Measurements from ENCODE around the gene PRTN3. TPM values are rescaled to one million over a fixed set of nuclear protein-coding genes. Genes with fewer than 3 reads are reported as not detected.

PRTN3 gene
- total and polyA plus RNA-seq, 2 experiments from 2014 or later, result 0.44 to 0.60 TPM

DNA sequence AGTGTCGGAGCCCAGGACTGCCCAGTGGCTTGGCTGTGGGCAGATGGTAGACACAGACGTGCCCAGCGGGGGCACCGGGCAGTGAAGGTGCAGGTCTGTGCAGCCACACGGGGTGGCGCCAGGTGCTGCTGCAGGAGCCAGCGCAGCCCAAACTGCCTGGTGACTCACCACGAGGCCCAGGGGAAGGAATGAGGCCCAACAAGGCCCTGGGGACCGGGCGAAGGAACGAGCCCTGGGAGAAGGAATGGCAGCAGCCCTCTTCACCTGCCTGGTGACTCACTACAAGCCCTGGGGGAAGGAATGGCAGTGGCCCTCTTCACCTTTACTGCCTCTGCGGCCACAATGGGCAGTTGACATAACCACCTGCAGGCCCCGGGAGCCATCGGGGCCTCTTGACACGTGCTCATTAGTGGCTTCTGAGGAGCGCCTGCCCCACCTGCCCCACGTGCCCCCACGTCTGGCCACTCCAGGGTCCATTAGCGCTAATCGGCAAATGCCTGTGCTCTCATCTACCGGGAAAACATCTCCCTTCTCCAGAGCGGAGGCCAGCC lies 42.9 kb downstream of the PRTN3 start:
- TF ChIP-seq, protein P1, sequence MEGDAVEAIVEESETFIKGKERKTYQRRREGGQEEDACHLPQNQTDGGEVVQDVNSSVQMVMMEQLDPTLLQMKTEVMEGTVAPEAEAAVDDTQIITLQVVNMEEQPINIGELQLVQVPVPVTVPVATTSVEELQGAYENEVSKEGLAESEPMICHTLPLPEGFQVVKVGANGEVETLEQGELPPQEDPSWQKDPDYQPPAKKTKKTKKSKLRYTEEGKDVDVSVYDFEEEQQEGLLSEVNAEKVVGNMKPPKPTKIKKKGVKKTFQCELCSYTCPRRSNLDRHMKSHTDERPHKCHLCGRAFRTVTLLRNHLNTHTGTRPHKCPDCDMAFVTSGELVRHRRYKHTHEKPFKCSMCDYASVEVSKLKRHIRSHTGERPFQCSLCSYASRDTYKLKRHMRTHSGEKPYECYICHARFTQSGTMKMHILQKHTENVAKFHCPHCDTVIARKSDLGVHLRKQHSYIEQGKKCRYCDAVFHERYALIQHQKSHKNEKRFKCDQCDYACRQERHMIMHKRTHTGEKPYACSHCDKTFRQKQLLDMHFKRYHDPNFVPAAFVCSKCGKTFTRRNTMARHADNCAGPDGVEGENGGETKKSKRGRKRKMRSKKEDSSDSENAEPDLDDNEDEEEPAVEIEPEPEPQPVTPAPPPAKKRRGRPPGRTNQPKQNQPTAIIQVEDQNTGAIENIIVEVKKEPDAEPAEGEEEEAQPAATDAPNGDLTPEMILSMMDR (IDR thresholded peaks at IDR 0.05; ENCODE audit: low read depth, low read length), result no peak
- Histone ChIP-seq H3K9me3 (ENCODE audit: low read depth) (no peaks in the 10 kb centered on the region), H3K27me3 (no peaks in the 10 kb centered on the region), H3K27ac (no peak overlapping the region), H3K4me1 (ENCODE audit: low read depth) (no peaks in the 10 kb centered on the region), H3K36me3 (peaks cover 12% of the 10 kb centered on the region), H3K4me3 (no peak overlapping the region)
- no peak for DNase-seq (ENCODE audit: low read depth in 1 of 2, low spot score in 1 of 2)

DNA sequence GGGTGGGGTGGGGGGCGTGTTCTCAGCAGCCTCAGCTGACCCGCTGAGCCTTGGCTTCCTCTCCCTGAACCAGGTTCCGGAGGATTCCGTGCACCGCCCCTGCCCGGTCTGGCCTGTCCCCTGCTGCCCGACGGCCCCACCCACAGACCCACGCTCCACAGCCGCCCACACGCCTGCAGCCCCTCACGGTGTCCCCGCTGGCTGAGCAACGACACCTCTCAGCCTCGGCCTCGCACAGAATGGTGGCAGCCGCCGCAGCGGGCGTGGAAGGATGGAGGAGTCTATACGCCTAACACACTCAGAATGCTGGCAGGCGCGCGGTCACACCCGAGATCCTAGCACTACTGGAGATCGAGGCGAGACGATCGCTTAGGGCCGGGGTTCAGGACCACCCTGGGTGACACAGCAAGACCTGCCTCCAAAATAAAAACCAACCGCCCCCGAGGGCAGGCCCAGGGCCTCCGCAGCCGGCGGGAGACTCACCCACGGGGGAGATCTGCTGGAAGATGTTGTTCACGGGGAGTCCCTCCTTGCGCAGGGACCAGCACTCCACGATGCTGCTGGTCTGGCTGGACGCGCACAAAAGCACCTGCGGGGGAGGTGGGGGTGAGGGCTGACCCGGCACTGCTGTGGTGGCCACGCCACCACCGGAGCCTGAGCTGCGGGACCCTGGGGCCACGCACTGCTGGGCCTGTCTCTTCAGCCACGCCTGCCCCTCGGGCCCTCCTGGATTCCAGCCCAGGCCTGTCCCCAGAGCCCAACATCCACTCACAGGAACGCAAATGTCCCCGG lies 43.8 kb downstream of the PRTN3 start:
- H3K4me3 ChIP-seq, result no peak overlapping the region
- TF ChIP-seq, protein P1 (IDR thresholded peaks at IDR 0.05; ENCODE audit: low read depth, low read length), result no peak
- no peak overlapping the region for H3K27ac ChIP-seq
- no peaks in the 10 kb centered on the region for H3K9me3 ChIP-seq (ENCODE audit: low read depth)
- peaks cover 9% of the 10 kb centered on the region for H3K36me3 ChIP-seq
- no peaks in the 10 kb centered on the region for H3K27me3 ChIP-seq
- DNase-seq (ENCODE audit: low read depth in 1 of 2, low spot score in 1 of 2), result no peak
- H3K4me1 ChIP-seq (ENCODE audit: low read depth), result no peaks in the 10 kb centered on the region

DNA sequence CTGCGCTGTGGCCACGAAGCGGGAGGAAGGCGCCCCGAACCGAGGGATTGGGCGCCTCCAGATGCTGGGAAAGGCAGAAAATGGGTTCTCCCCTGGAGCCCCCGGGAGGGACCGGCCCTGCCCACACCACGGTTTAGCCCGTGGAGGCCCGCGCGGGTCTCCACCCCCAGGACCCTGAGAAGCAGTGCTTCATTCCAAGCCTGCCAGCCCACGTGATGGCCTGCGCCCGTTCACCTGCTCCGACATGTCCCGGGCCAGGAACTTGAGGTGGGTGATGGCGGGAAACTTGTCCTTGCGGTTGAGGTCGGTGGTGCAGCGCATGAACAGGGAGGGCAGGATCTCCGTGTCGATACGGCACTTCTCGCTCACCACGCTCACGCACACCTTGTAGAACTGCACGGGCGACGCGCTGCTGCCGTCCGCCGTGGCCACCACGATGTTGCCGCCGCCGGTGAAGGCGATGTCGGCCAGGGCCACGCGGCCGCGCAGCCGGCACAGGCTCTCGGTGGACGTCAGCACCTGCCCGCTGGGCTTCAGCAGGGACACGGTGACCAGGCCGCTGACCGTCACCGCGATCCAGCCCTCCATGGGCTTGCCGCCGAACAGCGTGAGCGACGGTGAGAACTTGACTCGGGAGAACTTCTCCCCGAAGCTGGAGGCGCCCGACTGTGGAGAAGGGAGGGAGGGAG lies 44.9 kb downstream of the PRTN3 start:
- H3K36me3 ChIP-seq, result peaks cover 9% of the 10 kb centered on the region

DNA sequence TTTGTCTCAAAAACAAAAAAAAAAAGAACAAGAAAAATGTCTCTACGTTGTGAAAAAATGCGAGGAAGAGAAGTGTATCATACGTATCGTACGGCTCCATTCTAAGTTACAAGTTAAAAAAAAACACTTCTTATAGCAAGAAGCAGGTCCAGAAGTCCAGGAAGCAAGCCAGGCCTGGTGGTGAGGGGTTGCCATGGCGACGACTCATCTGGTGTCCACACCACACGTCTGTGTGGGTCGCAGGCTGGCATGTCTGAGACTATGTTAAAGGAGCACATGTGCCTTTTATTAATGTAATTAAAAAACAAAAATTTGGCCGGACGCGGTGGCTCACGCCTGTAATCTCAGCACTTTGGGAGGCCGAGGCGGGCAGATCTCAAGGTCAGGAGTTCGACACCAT lies 46.3 kb downstream of the PRTN3 start:
- H3K4me1 ChIP-seq (ENCODE audit: low read depth), result no peaks in the 10 kb centered on the region
- H3K4me3 ChIP-seq, result no peak overlapping the region
- H3K27ac ChIP-seq, result no peak overlapping the region
- no peaks in the 10 kb centered on the region for H3K9me3 ChIP-seq (ENCODE audit: low read depth)
- TF ChIP-seq, protein P1 (IDR thresholded peaks at IDR 0.05; ENCODE audit: low read depth, low read length), result no peak
- peak; percentile 30 to 58 for DNase-seq (ENCODE audit: low read depth in 1 of 2, low spot score in 1 of 2)
- H3K27me3 ChIP-seq, result no peaks in the 10 kb centered on the region
- H3K36me3 ChIP-seq, result no peaks in the 10 kb centered on the region

More for the DNA sequence above, 44.9 kb downstream of the PRTN3 start:
- no peaks in the 10 kb centered on the region for H3K9me3 ChIP-seq (ENCODE audit: low read depth)
- no peaks in the 10 kb centered on the region for H3K4me1 ChIP-seq (ENCODE audit: low read depth)
- no peak overlapping the region for H3K27ac ChIP-seq
- no peak overlapping the region for H3K4me3 ChIP-seq
- TF ChIP-seq, protein P1 (IDR thresholded peaks at IDR 0.05; ENCODE audit: low read depth, low read length), result no peak
- no peak for DNase-seq (ENCODE audit: low read depth in 1 of 2, low spot score in 1 of 2)
- H3K27me3 ChIP-seq, result no peaks in the 10 kb centered on the region

DNA sequence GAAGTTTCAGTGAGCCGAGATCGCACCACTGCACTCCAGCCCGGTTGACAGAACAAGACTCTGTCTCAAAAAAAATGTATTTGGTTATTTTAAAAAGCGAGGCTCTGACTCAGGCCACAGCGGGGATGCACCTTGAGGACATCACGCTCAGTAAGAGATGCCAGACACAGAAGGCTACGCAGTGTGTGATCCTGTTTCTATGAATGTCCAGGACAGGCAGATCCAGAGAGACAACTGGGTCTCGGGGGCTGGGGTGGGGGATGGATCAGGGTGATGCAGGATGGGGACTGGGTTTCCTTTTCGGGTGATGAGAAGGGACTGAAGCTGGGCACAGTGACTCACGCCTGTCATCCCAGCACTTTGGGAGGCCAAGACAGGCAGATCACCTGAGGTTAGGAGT lies 46.8 kb downstream of the PRTN3 start:
- H3K27me3 ChIP-seq, result no peaks in the 10 kb centered on the region
- TF ChIP-seq, protein P1 (IDR thresholded peaks at IDR 0.05; ENCODE audit: low read depth, low read length), result no peak
- no peaks in the 10 kb centered on the region for H3K9me3 ChIP-seq (ENCODE audit: low read depth)
- H3K4me3 ChIP-seq, result no peak overlapping the region
- H3K36me3 ChIP-seq, result no peaks in the 10 kb centered on the region
- H3K4me1 ChIP-seq (ENCODE audit: low read depth), result no peaks in the 10 kb centered on the region
- DNase-seq (ENCODE audit: low read depth in 1 of 2, low spot score in 1 of 2), result no peak
- H3K27ac ChIP-seq, result no peak overlapping the region
